Measurements from ENCODE around the gene DLGAP1.

The DLGAP1 gene

GRCh38 chr18:3728704-3729437 lies 726.2 kb downstream of the DLGAP1 start:
- no peak for DNase-seq

- DNase-seq: no peak
Measured at GRCh38 chr18:3727274-3727673, 727.8 kb downstream of the DLGAP1 start.

GRCh38 chr18:3726238-3726951 lies 728.7 kb downstream of the DLGAP1 start:
- no peak for DNase-seq

- DNase-seq: no peak
Measured at GRCh38 chr18:3725115-3725514, 730.0 kb downstream of the DLGAP1 start.

GRCh38 chr18:3723554-3723953 lies 731.6 kb downstream of the DLGAP1 start:
- no peak for DNase-seq

GRCh38 chr18:3722649-3723433 lies 732.3 kb downstream of the DLGAP1 start:
- DNase-seq: no peak

GRCh38 chr18:3721771-3722648 lies 733.1 kb downstream of the DLGAP1 start:
- no peak for DNase-seq

- no peak for DNase-seq
Measured at GRCh38 chr18:3720818-3721545, 734.1 kb downstream of the DLGAP1 start.

GRCh38 chr18:3720159-3720558 lies 734.9 kb downstream of the DLGAP1 start:
- DNase-seq: no peak

GRCh38 chr18:3717376-3718025 lies 737.6 kb downstream of the DLGAP1 start:
- DNase-seq: no peak

GRCh38 chr18:3716116-3716660 lies 738.9 kb downstream of the DLGAP1 start:
- DNase-seq: no peak

GRCh38 chr18:3715231-3716080 lies 739.7 kb downstream of the DLGAP1 start:
- DNase-seq: no peak

- DNase-seq: no peak
Measured at GRCh38 chr18:3713708-3714107, 741.4 kb downstream of the DLGAP1 start.

- DNase-seq: no peak
Measured at GRCh38 chr18:3713166-3713565, 741.9 kb downstream of the DLGAP1 start.

- DNase-seq: no peak
Measured at GRCh38 chr18:3712491-3712890, 742.6 kb downstream of the DLGAP1 start.

- no peak for DNase-seq
Measured at GRCh38 chr18:3710712-3711301, 744.3 kb downstream of the DLGAP1 start.

GRCh38 chr18:3709205-3709604 lies 745.9 kb downstream of the DLGAP1 start:
- no peak for DNase-seq

- no peak for DNase-seq
Measured at GRCh38 chr18:3706279-3707097, 748.6 kb downstream of the DLGAP1 start.

Data from amniotic stem cell (primary cell).